ENCODE results near the gene SLC46A3.

The SLC46A3 gene

GRCh38 chr13:28655561-28655960 is 63.2 kb downstream of the SLC46A3 start:
- Histone ChIP-seq H3K27ac (no peak overlapping the region), H2AFZ (no peak overlapping the region), H3K4me3 (ENCODE audit: low read depth, low read length) (no peak overlapping the region), H3K9me3 (ENCODE audit: control insufficient read depth, low read length) (no peaks in the 10 kb centered on the region), H3K4me1 (peaks cover 7% of the 10 kb centered on the region), H3K9ac (no peak overlapping the region), H3K27me3 (ENCODE audit: control insufficient read depth, insufficient read depth, low read length) (no peaks in the 10 kb centered on the region), H3K36me3 (ENCODE audit: control insufficient read depth, insufficient read depth, low read length) (no peaks in the 10 kb centered on the region), H3K4me2 (ENCODE audit: low read length) (no peak overlapping the region), H3K79me2 (peaks cover 9% of the 10 kb centered on the region)
- no peak for TF ChIP-seq CTCF (IDR thresholded peaks at IDR 0.05)

- no peaks in the 10 kb centered on the region for H3K4me1 ChIP-seq
- no peak for TF ChIP-seq CTCF (IDR thresholded peaks at IDR 0.05)
- no peak overlapping the region for H3K4me2 ChIP-seq (ENCODE audit: low read length)
- H3K4me3 ChIP-seq (ENCODE audit: low read depth, low read length), result no peak overlapping the region
- no peak overlapping the region for H3K27ac ChIP-seq
- no peak overlapping the region for H3K9ac ChIP-seq
- peaks cover 2% of the 10 kb centered on the region for H3K79me2 ChIP-seq
- H2AFZ ChIP-seq, result no peak overlapping the region
- no peaks in the 10 kb centered on the region for H3K27me3 ChIP-seq (ENCODE audit: control insufficient read depth, insufficient read depth, low read length)
- H3K36me3 ChIP-seq (ENCODE audit: control insufficient read depth, insufficient read depth, low read length), result no peaks in the 10 kb centered on the region
- no peaks in the 10 kb centered on the region for H3K9me3 ChIP-seq (ENCODE audit: control insufficient read depth, low read length)
Observed at GRCh38 chr13:28654276-28654675, 64.5 kb downstream of the SLC46A3 start.

GRCh38 chr13:28653111-28653510 is 65.7 kb downstream of the SLC46A3 start:
- TF ChIP-seq CTCF (IDR thresholded peaks at IDR 0.05), result no peak
- no peaks in the 10 kb centered on the region for H3K27me3 ChIP-seq (ENCODE audit: control insufficient read depth, insufficient read depth, low read length)
- H3K4me1 ChIP-seq, result no peaks in the 10 kb centered on the region
- no peaks in the 10 kb centered on the region for H3K9me3 ChIP-seq (ENCODE audit: control insufficient read depth, low read length)
- H3K36me3 ChIP-seq (ENCODE audit: control insufficient read depth, insufficient read depth, low read length), result no peaks in the 10 kb centered on the region
- no peak overlapping the region for H2AFZ ChIP-seq
- no peak overlapping the region for H3K27ac ChIP-seq
- no peak overlapping the region for H3K9ac ChIP-seq
- no peak overlapping the region for H3K4me2 ChIP-seq (ENCODE audit: low read length)
- H3K4me3 ChIP-seq (ENCODE audit: low read depth, low read length), result no peak overlapping the region
- H3K79me2 ChIP-seq, result peaks cover 2% of the 10 kb centered on the region

GRCh38 chr13:28651810-28652401 is 66.9 kb downstream of the SLC46A3 start:
- no peaks in the 10 kb centered on the region for H3K9me3 ChIP-seq (ENCODE audit: control insufficient read depth, low read length)
- TF ChIP-seq CTCF (IDR thresholded peaks at IDR 0.05), result no peak

GRCh38 chr13:28650284-28650683 is 68.5 kb downstream of the SLC46A3 start:
- Histone ChIP-seq H3K79me2 (no peaks in the 10 kb centered on the region), H3K4me3 (ENCODE audit: low read depth, low read length) (no peak overlapping the region), H3K9ac (no peak overlapping the region), H3K27ac (no peak overlapping the region), H3K4me1 (no peaks in the 10 kb centered on the region), H3K27me3 (ENCODE audit: control insufficient read depth, insufficient read depth, low read length) (no peaks in the 10 kb centered on the region), H3K4me2 (ENCODE audit: low read length) (no peak overlapping the region), H2AFZ (no peak overlapping the region), H3K9me3 (ENCODE audit: control insufficient read depth, low read length) (no peaks in the 10 kb centered on the region), H3K36me3 (ENCODE audit: control insufficient read depth, insufficient read depth, low read length) (no peaks in the 10 kb centered on the region)
- TF ChIP-seq CTCF (IDR thresholded peaks at IDR 0.05), result no peak

More at GRCh38 chr13:28651810-28652401, 66.9 kb downstream of the SLC46A3 start:
- Histone ChIP-seq H3K4me1 (no peaks in the 10 kb centered on the region), H3K4me2 (ENCODE audit: low read length) (no peak overlapping the region), H3K27ac (no peak overlapping the region), H3K79me2 (no peaks in the 10 kb centered on the region), H3K4me3 (ENCODE audit: low read depth, low read length) (no peak overlapping the region), H2AFZ (no peak overlapping the region), H3K27me3 (ENCODE audit: control insufficient read depth, insufficient read depth, low read length) (no peaks in the 10 kb centered on the region), H3K36me3 (ENCODE audit: control insufficient read depth, insufficient read depth, low read length) (no peaks in the 10 kb centered on the region), H3K9ac (no peak overlapping the region)

All from parathyroid adenoma (tissue), 2 donors.